ENCODE data around the gene BACH2. TPM values are rescaled to one million over a fixed set of nuclear protein-coding genes. Genes with fewer than 3 reads are reported as not detected.

Gene BACH2
- total RNA-seq, 2 experiments from 2014 or later, result 75.1 to 77.9 TPM

DNA sequence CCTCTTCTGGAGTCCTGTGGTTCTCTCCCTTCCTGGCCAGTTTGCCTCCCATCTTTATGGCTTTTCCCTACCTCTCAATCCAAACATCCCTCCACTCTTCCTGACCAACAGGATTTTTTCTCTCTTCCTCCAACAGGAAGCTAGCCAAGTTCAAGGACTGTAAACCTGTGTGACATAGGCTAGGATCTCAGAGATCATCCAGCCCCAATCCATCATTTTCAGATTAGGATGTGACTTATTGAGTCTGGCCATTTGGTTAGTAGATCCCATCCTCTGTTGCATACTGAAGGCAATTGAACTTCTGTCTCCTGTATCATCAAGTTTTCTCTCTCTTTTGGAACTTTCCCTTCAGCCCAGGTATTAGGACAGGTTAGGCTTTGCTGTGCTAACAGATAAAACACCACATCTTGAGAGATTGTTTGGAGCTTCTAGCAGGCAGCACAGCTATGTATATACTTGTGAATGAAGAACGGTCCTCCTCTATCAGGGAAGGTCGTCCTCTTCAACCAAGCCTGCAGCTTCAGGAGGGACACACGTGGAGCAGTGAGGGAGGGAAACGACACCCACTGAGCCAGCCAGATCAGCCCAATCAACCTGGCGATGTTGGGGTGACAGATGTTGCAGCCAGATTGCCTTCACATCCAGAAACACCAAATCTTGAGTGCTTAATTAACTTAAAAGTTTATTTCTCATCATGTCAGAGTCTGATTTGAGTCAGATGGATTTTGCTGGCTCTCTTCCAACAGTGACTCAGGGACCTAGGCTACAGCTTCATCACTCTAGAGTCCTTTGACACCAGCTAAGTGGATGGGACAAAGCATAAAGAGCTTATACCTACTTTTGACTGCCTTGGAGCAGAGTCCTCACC, 295.5 kb downstream of the BACH2 start:
- Mint-ChIP-seq H3K9me3 (no peaks in the 10 kb centered on the region), H3K4me1 (ENCODE audit: low read depth) (peaks cover 30% of the 10 kb centered on the region), H3K27me3 (ENCODE audit: low read depth) (no peaks in the 10 kb centered on the region), H3K27ac (no peak overlapping the region), H3K4me3 (no peak overlapping the region), H3K36me3 (ENCODE audit: low read depth) (peaks cover 35% of the 10 kb centered on the region)
- CTCF ChIA-PET, result interaction anchor here (0.6 to 1.7 kb wide), 5 partner anchors 13 to 175 kb away, joined by 3 to 7 read pairs (median 3); no protein-coding TSS in a partner anchor
- intact Hi-C loops (cut with micrococcal nuclease), result loop anchor here (1.0 to 2.0 kb wide), 5 partner anchors 8 to 186 kb away; no protein-coding TSS in a partner anchor
- DNase-seq, result peak; percentile 85

DNA sequence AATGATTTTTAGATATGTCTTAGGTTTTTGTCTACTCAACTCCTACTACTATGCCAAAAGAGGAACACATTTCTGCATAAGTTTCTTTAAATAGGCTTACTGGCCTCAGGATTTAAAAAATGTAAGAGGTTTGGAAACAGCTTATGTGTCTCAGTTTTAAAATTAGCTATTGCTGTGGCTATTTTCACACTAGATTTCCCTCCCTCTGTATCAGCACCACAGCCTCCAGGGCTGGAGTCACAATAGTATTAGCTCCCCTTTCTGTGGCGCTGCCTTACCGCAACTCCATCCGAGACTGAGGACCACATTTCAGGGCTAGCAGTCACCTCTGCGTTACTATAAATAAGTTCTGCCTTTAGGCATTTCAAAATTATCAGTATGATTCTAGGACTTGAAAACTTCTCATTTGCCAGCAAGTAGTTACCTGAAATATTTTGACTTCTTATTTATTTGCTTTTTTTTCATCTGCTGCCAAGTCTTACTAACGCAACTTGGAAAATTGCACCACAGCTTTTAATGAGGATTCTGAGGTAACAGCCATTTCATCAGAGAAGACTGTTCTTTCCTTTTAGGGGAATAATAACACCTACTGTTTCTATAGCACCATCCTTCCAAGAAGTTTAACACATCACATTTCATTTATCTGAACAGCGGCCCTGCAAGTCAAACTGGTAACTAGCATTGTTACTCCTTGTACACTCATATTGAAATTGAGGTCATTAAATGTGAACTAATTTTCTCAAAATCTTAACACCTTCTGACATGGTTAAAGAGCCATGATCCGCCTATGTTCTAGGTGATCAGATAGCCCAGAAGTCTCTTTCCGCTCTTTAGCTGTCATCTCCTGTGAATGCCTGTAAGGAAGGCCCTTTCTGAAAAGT, 296.5 kb downstream of the BACH2 start:
- Mint-ChIP-seq H3K27ac (no peak overlapping the region), H3K27me3 (ENCODE audit: low read depth) (no peaks in the 10 kb centered on the region), H3K9me3 (no peaks in the 10 kb centered on the region), H3K4me3 (no peak overlapping the region), H3K4me1 (ENCODE audit: low read depth) (peaks cover 33% of the 10 kb centered on the region), H3K36me3 (ENCODE audit: low read depth) (peaks cover 36% of the 10 kb centered on the region)
- DNase-seq, result peak; percentile 30
- CTCF ChIA-PET, result interaction anchor here (0.6 to 1.7 kb wide), 5 partner anchors 14 to 628 kb away, joined by 3 to 7 read pairs (median 4); no protein-coding TSS in a partner anchor
- intact Hi-C loops (cut with micrococcal nuclease), result loop anchor here (1.0 to 2.0 kb wide), 4 partner anchors 13 to 187 kb away; no protein-coding TSS in a partner anchor

DNA sequence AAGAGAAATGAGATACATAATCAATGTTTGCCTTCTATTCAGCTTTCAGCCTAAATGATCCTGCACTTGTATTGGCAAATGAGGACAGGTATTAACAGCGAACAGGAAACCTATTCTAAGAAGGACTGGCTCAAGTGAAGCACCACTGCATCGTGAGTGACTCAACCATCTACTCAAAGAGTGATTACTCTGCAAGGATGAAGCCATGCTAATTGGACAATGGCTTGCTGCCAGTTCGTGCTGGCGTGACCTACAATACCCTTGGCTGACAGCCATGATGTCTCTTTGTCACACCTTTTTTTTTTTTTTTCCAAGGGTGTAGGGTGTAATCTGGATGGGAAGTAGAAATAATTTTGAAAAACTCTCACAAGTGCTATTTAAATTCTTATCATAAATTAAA, 297.5 kb downstream of the BACH2 start:
- Mint-ChIP-seq H3K9me3 (no peaks in the 10 kb centered on the region), H3K27ac (no peak overlapping the region), H3K36me3 (ENCODE audit: low read depth) (peaks cover 37% of the 10 kb centered on the region), H3K4me1 (ENCODE audit: low read depth) (peaks cover 43% of the 10 kb centered on the region), H3K4me3 (no peak overlapping the region), H3K27me3 (ENCODE audit: low read depth) (no peaks in the 10 kb centered on the region)
- intact Hi-C loops (cut with micrococcal nuclease), result loop anchor here (1.0 kb wide), 1 partner anchor 12 kb away; no protein-coding TSS in a partner anchor
- CTCF ChIA-PET, result interaction anchor here (0.6 to 0.9 kb wide), 3 partner anchors 26 to 196 kb away, joined by 3 to 6 read pairs (median 3); no protein-coding TSS in a partner anchor
- DNase-seq, result peak; percentile 60

DNA sequence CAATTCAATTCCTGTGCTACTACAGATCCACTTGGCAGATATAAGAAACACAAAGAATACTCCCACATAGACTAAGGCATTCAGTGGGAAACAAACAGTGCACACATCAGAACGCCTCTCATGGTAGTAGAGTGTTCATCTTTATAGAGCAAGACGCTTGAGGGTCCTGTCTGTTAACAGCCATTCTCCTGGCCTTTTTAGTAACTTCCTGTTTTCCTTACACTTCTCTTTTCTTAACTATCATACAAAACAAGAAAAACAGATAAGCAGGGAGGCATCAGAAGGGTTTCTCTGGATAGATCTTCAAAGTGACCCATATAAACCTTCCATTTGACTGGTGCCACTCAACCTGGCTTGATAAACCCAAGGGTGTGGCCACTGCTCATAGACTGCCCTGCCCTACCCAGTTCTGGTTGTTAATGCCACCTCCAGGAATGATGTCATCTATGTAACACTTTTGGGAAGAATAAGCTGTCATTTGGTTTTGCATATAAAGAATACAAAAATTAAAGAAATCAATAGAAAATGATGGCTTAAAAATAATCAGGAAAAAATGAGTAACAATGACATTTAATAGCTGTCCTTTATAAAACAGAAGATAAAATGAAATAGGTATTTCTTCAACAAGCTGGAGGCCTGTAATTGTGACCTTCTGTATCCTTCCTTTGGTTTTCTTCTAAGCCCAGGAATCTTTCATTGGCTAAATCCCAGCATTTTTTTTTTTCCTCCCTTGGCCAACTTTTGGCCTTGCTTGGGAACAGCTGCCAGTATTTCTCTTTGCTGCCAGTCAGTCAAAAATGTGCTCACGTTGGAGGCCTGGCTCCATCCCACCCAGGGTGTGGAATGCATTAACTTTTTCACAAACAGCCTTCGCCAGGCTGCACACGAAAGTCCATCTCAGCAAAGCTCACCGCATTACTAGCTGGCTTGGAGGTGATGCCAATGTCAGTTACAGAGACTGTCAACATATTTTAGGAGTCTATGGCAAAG, 298.9 kb downstream of the BACH2 start:
- no peak overlapping the region for H3K4me3 Mint-ChIP-seq
- no peaks in the 10 kb centered on the region for H3K9me3 Mint-ChIP-seq
- H3K27ac Mint-ChIP-seq, result no peak overlapping the region
- intact Hi-C loops (cut with micrococcal nuclease), result no loop called here
- H3K4me1 Mint-ChIP-seq (ENCODE audit: low read depth), result peaks cover 57% of the 10 kb centered on the region
- peaks cover 39% of the 10 kb centered on the region for H3K36me3 Mint-ChIP-seq (ENCODE audit: low read depth)
- CTCF ChIA-PET, result interaction anchor here (0.7 to 1.0 kb wide), 2 partner anchors 53 to 57 kb away, joined by 3 to 6 read pairs; no protein-coding TSS in a partner anchor
- no peak for DNase-seq
- H3K27me3 Mint-ChIP-seq (ENCODE audit: low read depth), result no peaks in the 10 kb centered on the region

DNA sequence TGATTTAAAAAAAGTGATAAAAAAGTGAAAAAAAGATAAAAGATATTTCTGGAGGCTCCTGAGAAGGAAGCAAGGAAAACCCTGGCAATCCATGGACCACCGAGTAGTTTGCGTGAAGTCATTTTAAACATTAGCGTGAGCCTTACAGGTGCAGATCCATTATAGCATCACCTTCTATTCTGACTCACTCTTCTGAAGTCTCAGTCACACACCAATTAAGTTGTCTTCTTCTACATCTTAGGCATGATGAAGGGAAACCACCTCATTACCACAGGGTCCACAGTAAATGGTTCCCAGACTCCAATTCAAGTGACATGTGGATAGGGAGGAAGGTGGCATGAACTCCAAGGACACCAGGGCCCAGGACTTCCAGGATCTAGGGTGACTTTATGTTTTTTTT, 303.2 kb downstream of the BACH2 start:
- intact Hi-C loops (cut with micrococcal nuclease), result loop anchor here (1.0 kb wide), 1 partner anchor 15 kb away; no protein-coding TSS in a partner anchor
- H3K4me3 Mint-ChIP-seq, result no peak overlapping the region
- H3K4me1 Mint-ChIP-seq (ENCODE audit: low read depth), result peaks cover 85% of the 10 kb centered on the region
- H3K27me3 Mint-ChIP-seq (ENCODE audit: low read depth), result no peaks in the 10 kb centered on the region
- no peak overlapping the region for H3K27ac Mint-ChIP-seq
- DNase-seq, result no peak
- CTCF ChIA-PET, result interaction anchor here (0.7 kb wide), 1 partner anchor 254 kb away, joined by 3 read pairs; no protein-coding TSS in a partner anchor
- peaks cover 53% of the 10 kb centered on the region for H3K36me3 Mint-ChIP-seq (ENCODE audit: low read depth)
- H3K9me3 Mint-ChIP-seq, result no peaks in the 10 kb centered on the region

DNA sequence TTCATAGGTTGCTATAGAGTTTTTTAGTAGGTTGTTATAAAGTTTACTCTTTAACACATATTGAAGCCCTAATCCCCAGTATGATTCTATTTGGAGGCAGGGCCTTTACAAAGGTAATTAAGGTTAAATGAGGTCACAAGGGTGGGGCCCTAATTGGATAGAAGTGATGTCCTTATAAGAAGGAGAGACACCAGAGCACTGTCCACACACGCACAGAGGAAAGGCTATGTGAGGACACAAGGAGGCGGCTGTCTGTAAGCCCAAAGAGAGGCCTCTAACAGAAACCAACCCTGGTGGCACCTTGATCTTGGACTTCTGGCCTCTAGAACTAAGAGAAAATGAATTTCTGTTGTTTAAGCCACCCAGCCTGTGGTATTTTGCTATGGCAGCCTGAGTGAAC, 303.8 kb downstream of the BACH2 start:
- intact Hi-C loops (cut with micrococcal nuclease), result loop anchor here (1.0 kb wide), 1 partner anchor 15 kb away; no protein-coding TSS in a partner anchor
- Mint-ChIP-seq H3K27me3 (ENCODE audit: low read depth) (no peaks in the 10 kb centered on the region), H3K9me3 (no peaks in the 10 kb centered on the region), H3K4me1 (ENCODE audit: low read depth) (peaks cover 86% of the 10 kb centered on the region), H3K36me3 (ENCODE audit: low read depth) (peaks cover 47% of the 10 kb centered on the region), H3K27ac (peak overlapping the region; percentile 25), H3K4me3 (no peak overlapping the region)
- CTCF ChIA-PET, result interaction anchor here (0.7 kb wide), 1 partner anchor 255 kb away, joined by 3 read pairs; no protein-coding TSS in a partner anchor
- no peak for DNase-seq

DNA sequence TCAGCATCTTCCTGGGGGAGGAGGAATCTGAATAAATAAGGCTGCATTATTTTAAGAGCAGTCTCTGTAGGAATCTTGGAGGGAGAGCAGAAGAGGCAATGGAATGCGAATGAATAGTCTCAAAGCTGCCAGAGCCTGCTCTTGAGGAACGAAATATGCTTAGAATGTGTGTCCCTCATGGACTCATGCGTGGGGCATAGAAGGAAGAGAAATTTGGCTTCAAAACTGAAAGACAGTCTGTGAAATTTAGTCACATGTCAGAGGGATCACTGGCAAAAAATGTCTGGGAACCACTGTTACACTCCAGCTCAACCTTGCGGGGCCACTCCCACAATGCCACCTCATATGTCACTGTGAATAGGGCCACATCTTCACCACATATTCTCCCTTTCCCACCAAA, 306.9 kb downstream of the BACH2 start:
- no peak for DNase-seq
- H3K27me3 Mint-ChIP-seq (ENCODE audit: low read depth), result no peaks in the 10 kb centered on the region
- CTCF ChIA-PET, result interaction anchor here (1.2 kb wide), 1 partner anchor 49 kb away, joined by 3 read pairs; no protein-coding TSS in a partner anchor
- H3K36me3 Mint-ChIP-seq (ENCODE audit: low read depth), result peaks cover 37% of the 10 kb centered on the region
- intact Hi-C loops (cut with micrococcal nuclease), result no loop called here
- no peak overlapping the region for H3K4me3 Mint-ChIP-seq
- H3K27ac Mint-ChIP-seq, result peak overlapping the region; percentile 10
- H3K4me1 Mint-ChIP-seq (ENCODE audit: low read depth), result peaks cover 91% of the 10 kb centered on the region
- no peaks in the 10 kb centered on the region for H3K9me3 Mint-ChIP-seq

DNA sequence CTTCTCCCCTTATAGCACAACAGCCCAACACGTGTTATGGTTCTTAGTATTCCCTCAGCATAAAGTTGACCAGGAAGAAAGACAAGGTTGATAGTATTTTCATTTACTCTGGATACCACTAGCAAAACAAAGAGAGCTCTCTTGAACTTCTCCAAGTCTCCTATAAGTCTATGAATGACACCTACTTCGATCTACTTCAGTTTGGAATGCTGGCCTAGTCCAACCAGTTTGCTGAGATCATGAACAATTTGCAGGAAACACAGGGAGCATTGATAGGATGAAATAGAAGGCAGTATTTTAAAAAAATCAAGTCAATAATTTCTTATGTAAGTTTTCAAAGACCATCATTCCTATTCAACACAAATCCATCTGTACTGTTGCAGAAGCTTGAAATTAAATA, 308.8 kb downstream of the BACH2 start:
- Mint-ChIP-seq H3K9me3 (no peaks in the 10 kb centered on the region), H3K4me1 (ENCODE audit: low read depth) (peaks cover 78% of the 10 kb centered on the region), H3K4me3 (no peak overlapping the region), H3K27me3 (ENCODE audit: low read depth) (no peaks in the 10 kb centered on the region), H3K36me3 (ENCODE audit: low read depth) (peaks cover 36% of the 10 kb centered on the region), H3K27ac (peak overlapping the region; percentile 25)
- intact Hi-C loops (cut with micrococcal nuclease), result loop anchor here (1.0 kb wide), 2 partner anchors 11 to 20 kb away; no protein-coding TSS in a partner anchor
- CTCF ChIA-PET, result interaction anchor here (0.6 to 2.3 kb wide), 4 partner anchors 11 to 492 kb away, joined by 3 to 7 read pairs (median 4); partner anchors contain the start of gene CASP8AP2
- no peak for DNase-seq

DNA sequence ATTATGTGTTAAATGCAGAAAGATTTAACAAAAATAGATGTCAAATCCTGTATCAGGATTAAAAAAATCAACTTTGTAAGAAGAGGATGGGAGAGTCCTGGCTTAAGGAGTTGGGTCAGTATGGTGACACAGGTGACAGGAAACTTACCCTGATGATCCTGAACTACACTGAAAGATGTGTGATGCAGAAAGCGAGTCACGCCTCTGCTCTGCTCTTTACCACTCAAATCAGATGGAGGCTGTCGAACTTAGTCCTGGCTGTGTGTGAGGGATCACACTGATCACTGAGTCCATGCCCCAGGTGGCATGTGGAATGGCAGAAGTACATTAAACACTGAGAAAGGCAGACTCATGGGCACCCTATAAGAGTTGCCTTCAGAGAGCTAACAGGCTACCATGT, 309.5 kb downstream of the BACH2 start:
- Mint-ChIP-seq H3K27ac (peak overlapping the region; percentile 83), H3K4me3 (no peak overlapping the region), H3K27me3 (ENCODE audit: low read depth) (no peaks in the 10 kb centered on the region), H3K4me1 (ENCODE audit: low read depth) (peaks cover 78% of the 10 kb centered on the region), H3K9me3 (no peaks in the 10 kb centered on the region), H3K36me3 (ENCODE audit: low read depth) (peaks cover 36% of the 10 kb centered on the region)
- CTCF ChIA-PET, result interaction anchor here (0.5 to 2.3 kb wide), 8 partner anchors 14 to 492 kb away, joined by 3 to 7 read pairs (median 4); no protein-coding TSS in a partner anchor
- peak; percentile 69 for DNase-seq
- intact Hi-C loops (cut with micrococcal nuclease), result loop anchor here (1.0 kb wide), 2 partner anchors 12 to 21 kb away; no protein-coding TSS in a partner anchor

DNA sequence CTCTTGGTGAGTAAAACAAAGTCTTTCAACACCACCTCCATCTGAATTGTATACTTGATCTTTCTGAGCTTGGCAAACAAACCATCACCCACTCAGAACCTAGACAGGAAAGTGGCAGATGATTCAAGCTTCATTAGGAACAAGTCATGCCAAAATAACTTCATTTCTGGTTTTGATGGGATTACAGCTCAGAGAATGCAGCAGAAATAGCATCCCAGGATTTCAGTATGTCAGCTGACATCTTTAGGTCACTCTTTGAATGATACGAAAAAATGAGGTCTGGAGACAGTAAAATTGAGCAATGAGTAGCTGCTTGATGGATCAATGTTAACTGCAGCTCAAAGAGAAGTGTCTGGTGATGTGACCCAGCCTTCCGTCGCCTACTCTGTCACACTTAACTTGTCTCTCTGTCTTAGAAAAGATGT, 310.0 kb downstream of the BACH2 start:
- Mint-ChIP-seq H3K27ac (peak overlapping the region; percentile 83), H3K4me1 (ENCODE audit: low read depth) (peaks cover 80% of the 10 kb centered on the region), H3K27me3 (ENCODE audit: low read depth) (no peaks in the 10 kb centered on the region), H3K4me3 (no peak overlapping the region), H3K36me3 (ENCODE audit: low read depth) (peaks cover 38% of the 10 kb centered on the region), H3K9me3 (no peaks in the 10 kb centered on the region)
- intact Hi-C loops (cut with micrococcal nuclease), result loop anchor here (1.0 kb wide), 2 partner anchors 13 to 22 kb away; no protein-coding TSS in a partner anchor
- CTCF ChIA-PET, result interaction anchor here (0.5 to 2.3 kb wide), 7 partner anchors 14 to 493 kb away, joined by 3 to 7 read pairs (median 4); no protein-coding TSS in a partner anchor
- DNase-seq, result no peak

All from activated naive CD4-positive, alpha-beta T cell treated with anti-CD3 and anti-CD28 coated beads for 36 hours (primary cell).